Loucy (cell line): Measurements from ENCODE around the gene SMCO3.

ENCODE experiments used
- EZH2phosphoT487 ChIP-seq: fragments of 200-600 bp; IDR thresholded peaks from 2 replicates; pipeline ENCODE4 v1.6.1; 2018; ENCODE audit warnings: antibody characterized with exemption, mild to moderate bottlenecking, moderate library complexity, borderline replicate concordance
- TF ChIP-seq, protein P1 (sequence below): fragments of 200-600 bp; sonication (generic); conservative IDR thresholded peaks from 2 replicates; pipeline ENCODE4 v1.5.1; 2014; ENCODE audit warnings: mild to moderate bottlenecking, antibody characterized with exemption, low read length

DNA sequence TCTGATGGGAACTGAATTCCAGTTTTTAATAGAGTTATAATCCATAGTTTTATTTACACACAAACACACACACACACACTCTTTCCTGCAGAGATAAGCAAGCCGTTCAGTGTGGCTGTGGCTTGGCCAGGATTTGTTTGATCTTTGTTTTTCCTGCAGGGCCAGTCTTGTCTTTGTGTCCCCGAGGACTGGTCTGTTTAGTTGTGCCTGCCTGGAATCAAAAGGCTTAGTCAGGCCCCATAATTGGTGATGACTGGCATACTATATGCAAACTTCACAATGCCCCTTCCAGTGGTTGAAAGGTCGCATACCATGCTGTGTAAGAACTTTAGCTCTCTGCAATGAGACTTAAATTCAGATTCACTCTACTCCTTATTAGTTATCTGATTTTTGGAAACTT is 36.7 kb downstream of the SMCO3 start:
- TF ChIP-seq, protein P1, sequence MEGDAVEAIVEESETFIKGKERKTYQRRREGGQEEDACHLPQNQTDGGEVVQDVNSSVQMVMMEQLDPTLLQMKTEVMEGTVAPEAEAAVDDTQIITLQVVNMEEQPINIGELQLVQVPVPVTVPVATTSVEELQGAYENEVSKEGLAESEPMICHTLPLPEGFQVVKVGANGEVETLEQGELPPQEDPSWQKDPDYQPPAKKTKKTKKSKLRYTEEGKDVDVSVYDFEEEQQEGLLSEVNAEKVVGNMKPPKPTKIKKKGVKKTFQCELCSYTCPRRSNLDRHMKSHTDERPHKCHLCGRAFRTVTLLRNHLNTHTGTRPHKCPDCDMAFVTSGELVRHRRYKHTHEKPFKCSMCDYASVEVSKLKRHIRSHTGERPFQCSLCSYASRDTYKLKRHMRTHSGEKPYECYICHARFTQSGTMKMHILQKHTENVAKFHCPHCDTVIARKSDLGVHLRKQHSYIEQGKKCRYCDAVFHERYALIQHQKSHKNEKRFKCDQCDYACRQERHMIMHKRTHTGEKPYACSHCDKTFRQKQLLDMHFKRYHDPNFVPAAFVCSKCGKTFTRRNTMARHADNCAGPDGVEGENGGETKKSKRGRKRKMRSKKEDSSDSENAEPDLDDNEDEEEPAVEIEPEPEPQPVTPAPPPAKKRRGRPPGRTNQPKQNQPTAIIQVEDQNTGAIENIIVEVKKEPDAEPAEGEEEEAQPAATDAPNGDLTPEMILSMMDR: no peak
- no peak for TF ChIP-seq EZH2phosphoT487
